ENCODE data around the gene SNX25.

- TF ChIP-seq ARNTL (CRISPR knock-in tag; IDR thresholded peaks at IDR 0.05; ENCODE audit: borderline replicate concordance, low read depth) (no peak), ESRRG (CRISPR knock-in tag; IDR thresholded peaks at IDR 0.05) (no peak), ZNF8 (CRISPR knock-in tag; IDR thresholded peaks at IDR 0.05) (no peak), ZFP3 (CRISPR knock-in tag; IDR thresholded peaks at IDR 0.05) (no peak)
These were observed 47.7 kb downstream of the SNX25 start for GRCh38 chr4:185257086-185257485.
